Heart left ventricle (tissue), 13 donors: Measurements from ENCODE around the gene NALCN.

Source experiments
- POLR2A ChIP-seq, 2 donors: fragments of 450-650 bp; IDR thresholded peaks; one replicate each; pipeline ENCODE4 v1.6.1; 2017; ENCODE audit warnings: antibody characterized with exemption in 2 of 2, mild to moderate bottlenecking in 2 of 2, moderate library complexity in 2 of 2
- TF ChIP-seq, protein P1 (sequence below), 12 donors: fragments of 200-600 bp; sonication (generic) in 4 of 12; IDR thresholded peaks; one replicate each; pipeline versions ENCODE4 v1.5.0 to v1.8.0; 2018 to 2022; ENCODE audit warnings: antibody characterized with exemption in 12 of 12, mild to moderate bottlenecking in 5 of 12
- donor health status: ischemic (EF 13 %, LVEDD 7.1; RV severe dilation, severe dysfunction).
- donor health status: DM: no; HTN: yes; CAD: no.
- donor health status: DM: no; HTN: no; CAD: no.
- donor health status: ischemic (EF 25% LVEDD 6.9; RV normal size, moderate dysfunction).
- donor health status: ischemic (EF 25% LVEDD 5.7; RV mildly dilated, moderate dysfunction).
- donor health status: ischemic (EF 35%, LVEDD 5.7; RV mildly dilated, moderate dysfunction).
- donor health status: nonischemic (EF 11% LVEDD 7.7; RV severe dilation, severe dysfunction).
- donor health status: DM: yes; HTN: yes; CAD: no.
- donor health status: PGD.
- donor health status: ischemic (EF 29% LVEDD 5.4; RV normal size, mild dysfunction).
- donor health status: nonischemic (EF 23%, LVEDD 6.1; RV moderate dilation, normal function).

GRCh38 chr13:101271681-101272245 is 144.5 kb downstream of the NALCN start:
- TF ChIP-seq, protein P1, sequence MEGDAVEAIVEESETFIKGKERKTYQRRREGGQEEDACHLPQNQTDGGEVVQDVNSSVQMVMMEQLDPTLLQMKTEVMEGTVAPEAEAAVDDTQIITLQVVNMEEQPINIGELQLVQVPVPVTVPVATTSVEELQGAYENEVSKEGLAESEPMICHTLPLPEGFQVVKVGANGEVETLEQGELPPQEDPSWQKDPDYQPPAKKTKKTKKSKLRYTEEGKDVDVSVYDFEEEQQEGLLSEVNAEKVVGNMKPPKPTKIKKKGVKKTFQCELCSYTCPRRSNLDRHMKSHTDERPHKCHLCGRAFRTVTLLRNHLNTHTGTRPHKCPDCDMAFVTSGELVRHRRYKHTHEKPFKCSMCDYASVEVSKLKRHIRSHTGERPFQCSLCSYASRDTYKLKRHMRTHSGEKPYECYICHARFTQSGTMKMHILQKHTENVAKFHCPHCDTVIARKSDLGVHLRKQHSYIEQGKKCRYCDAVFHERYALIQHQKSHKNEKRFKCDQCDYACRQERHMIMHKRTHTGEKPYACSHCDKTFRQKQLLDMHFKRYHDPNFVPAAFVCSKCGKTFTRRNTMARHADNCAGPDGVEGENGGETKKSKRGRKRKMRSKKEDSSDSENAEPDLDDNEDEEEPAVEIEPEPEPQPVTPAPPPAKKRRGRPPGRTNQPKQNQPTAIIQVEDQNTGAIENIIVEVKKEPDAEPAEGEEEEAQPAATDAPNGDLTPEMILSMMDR (IDR thresholded peaks at IDR 0.05) = no peak
- no peak for TF ChIP-seq POLR2A (IDR thresholded peaks at IDR 0.05)
